ENCODE data around the gene DIDO1.
"Not testable (repeated sequence)": the region's sequence is repeated elsewhere in the genome, so short reads cannot be mapped to it uniquely, and the experiment has no call there.

Gene DIDO1

GRCh38 chr20:62852841-62853240 lies 73.5 kb downstream of the DIDO1 start:
- DNase-seq (ENCODE audit: low spot score) = no peak

- DNase-seq (ENCODE audit: low spot score) = no peak
Measured at GRCh38 chr20:62852196-62852595, 74.1 kb downstream of the DIDO1 start.

GRCh38 chr20:62850333-62850974 lies 75.9 kb downstream of the DIDO1 start:
- DNase-seq (ENCODE audit: low spot score) = no peak

- DNase-seq (ENCODE audit: low spot score) = no peak
Measured at GRCh38 chr20:62849431-62849830, 76.9 kb downstream of the DIDO1 start.

- DNase-seq (ENCODE audit: low spot score) = not testable (repeated sequence)
Measured at GRCh38 chr20:62848917-62849316, 77.4 kb downstream of the DIDO1 start.

- DNase-seq (ENCODE audit: low spot score) = no peak
Measured at GRCh38 chr20:62846166-62846890, 80.0 kb downstream of the DIDO1 start.

GRCh38 chr20:62845416-62846160 lies 80.7 kb downstream of the DIDO1 start:
- DNase-seq (ENCODE audit: low spot score) = no peak

- DNase-seq (ENCODE audit: low spot score) = no peak
Measured at GRCh38 chr20:62844182-62844581, 82.1 kb downstream of the DIDO1 start.

- no peak for DNase-seq (ENCODE audit: low spot score)
Measured at GRCh38 chr20:62843656-62844055, 82.6 kb downstream of the DIDO1 start.

GRCh38 chr20:62841705-62842212 lies 84.5 kb downstream of the DIDO1 start:
- no peak for DNase-seq (ENCODE audit: low spot score)

- DNase-seq (ENCODE audit: low spot score) = no peak
Measured at GRCh38 chr20:62840244-62841197, 85.8 kb downstream of the DIDO1 start.

- DNase-seq (ENCODE audit: low spot score) = no peak
Measured at GRCh38 chr20:62839816-62840215, 86.5 kb downstream of the DIDO1 start.

GRCh38 chr20:62839261-62839660 lies 87.0 kb downstream of the DIDO1 start:
- no peak for DNase-seq (ENCODE audit: low spot score)

GRCh38 chr20:62838128-62838891 lies 88.0 kb downstream of the DIDO1 start:
- DNase-seq (ENCODE audit: low spot score) = no peak

- DNase-seq (ENCODE audit: low spot score) = no peak
Measured at GRCh38 chr20:62837790-62838127, 88.5 kb downstream of the DIDO1 start.

GRCh38 chr20:62836967-62837490 lies 89.3 kb downstream of the DIDO1 start:
- no peak for DNase-seq (ENCODE audit: low spot score)

- DNase-seq (ENCODE audit: low spot score) = no peak
Measured at GRCh38 chr20:62835931-62836861, 90.1 kb downstream of the DIDO1 start.

GRCh38 chr20:62834967-62835730 lies 91.2 kb downstream of the DIDO1 start:
- DNase-seq (ENCODE audit: low spot score) = no peak

GRCh38 chr20:62832951-62833391 lies 93.3 kb downstream of the DIDO1 start:
- DNase-seq (ENCODE audit: low spot score) = no peak

All from cerebellar cortex (tissue), 1 donor.